Measurements from ENCODE around the gene DNAH11.

Gene DNAH11

GRCh38 chr7:21903020-21903786, 360.4 kb downstream of the DNAH11 start:
- no peak for DNase-seq (ENCODE audit: low read depth)
- no peak for TF ChIP-seq CTCF (IDR thresholded peaks at IDR 0.05; ENCODE audit: low read length, missing control alignments)
- no peak overlapping the region for H3K4me3 ChIP-seq (replicated peaks; ENCODE audit: low read depth, low read length)

DNA sequence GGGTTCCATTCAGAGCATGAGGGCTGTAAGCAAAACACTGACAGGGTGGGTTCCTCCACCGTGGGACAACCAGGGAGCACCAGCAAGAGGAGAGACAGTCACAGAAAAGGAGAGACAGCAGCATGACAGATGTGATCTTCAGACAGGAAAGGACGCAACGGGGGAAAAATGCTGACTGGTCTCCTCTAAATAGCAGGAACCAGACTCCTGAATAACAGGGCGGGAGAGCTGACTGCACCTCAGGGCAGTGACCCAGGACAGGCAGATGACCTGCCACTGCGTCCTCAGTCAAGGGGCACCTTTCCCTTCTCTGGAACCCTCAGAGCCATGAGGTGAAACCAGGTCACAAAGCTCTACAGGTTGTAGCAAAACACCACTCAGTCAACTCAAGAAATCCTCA, 365.9 kb downstream of the DNAH11 start:
- no peak overlapping the region for H3K4me3 ChIP-seq (replicated peaks; ENCODE audit: low read depth, low read length)
- no peak for TF ChIP-seq CTCF (IDR thresholded peaks at IDR 0.05; ENCODE audit: low read length, missing control alignments)
- no peak for DNase-seq (ENCODE audit: low read depth)

GRCh38 chr7:21910253-21910652, 367.4 kb downstream of the DNAH11 start:
- DNase-seq (ENCODE audit: low read depth): no peak
- H3K4me3 ChIP-seq (replicated peaks; ENCODE audit: low read depth, low read length): no peak overlapping the region
- no peak for TF ChIP-seq CTCF (IDR thresholded peaks at IDR 0.05; ENCODE audit: low read length, missing control alignments)

- DNase-seq (ENCODE audit: low read depth): no peak
- no peak for TF ChIP-seq CTCF (IDR thresholded peaks at IDR 0.05; ENCODE audit: low read length, missing control alignments)
- no peak overlapping the region for H3K4me3 ChIP-seq (replicated peaks; ENCODE audit: low read depth, low read length)
Observed at GRCh38 chr7:21911341-21911875, 368.6 kb downstream of the DNAH11 start.

GRCh38 chr7:21912305-21912704, 369.5 kb downstream of the DNAH11 start:
- no peak overlapping the region for H3K4me3 ChIP-seq (replicated peaks; ENCODE audit: low read depth, low read length)
- DNase-seq (ENCODE audit: low read depth): peak; percentile 70
- TF ChIP-seq CTCF (IDR thresholded peaks at IDR 0.05; ENCODE audit: low read length, missing control alignments): no peak

DNA sequence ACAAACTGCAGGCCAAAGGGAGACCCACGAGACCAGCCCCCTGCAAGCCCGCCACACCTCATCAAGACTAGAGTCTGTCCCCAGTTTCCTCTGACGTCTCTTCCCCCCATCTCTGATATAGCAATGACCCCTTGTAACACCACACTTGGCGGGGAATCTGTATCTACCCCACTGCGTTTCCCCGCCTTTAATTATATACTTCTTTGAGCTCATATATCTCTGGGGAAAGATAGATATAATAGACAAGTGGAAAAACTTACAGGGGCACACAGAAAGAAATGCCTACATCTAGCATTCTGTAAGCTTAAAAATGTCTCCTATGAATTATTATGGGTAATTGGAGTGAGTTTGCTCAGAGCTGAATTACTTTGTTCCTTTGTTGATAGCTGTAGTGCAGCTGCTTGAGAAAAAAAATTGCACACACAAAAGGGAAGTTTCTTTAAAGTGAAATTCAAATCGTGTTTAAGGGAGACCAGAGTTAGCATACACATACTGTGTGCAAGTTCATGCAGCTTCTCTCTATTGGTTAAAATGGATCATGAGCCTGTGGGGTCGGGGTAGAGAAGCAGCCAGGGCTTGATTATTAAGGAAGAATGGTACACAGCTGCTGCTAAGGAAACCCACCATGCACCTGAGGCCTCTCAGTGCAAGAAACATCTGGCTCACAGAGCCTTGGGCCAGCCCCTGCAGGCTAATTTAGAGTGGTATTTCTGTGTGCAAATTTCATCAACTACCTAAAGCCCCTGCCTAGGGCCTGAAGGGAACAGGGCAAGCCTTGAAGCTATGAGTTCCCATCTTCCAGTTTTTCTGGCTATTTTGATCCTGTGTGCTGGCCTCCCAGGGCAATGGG, 370.3 kb downstream of the DNAH11 start:
- TF ChIP-seq CTCF (IDR thresholded peaks at IDR 0.05; ENCODE audit: low read length, missing control alignments): no peak
- H3K4me3 ChIP-seq (replicated peaks; ENCODE audit: low read depth, low read length): no peak overlapping the region
- DNase-seq (ENCODE audit: low read depth): no peak
